C4-2B (cell line): ENCODE results near the gene ARHGEF18.

Source experiments
- ZFX ChIP-seq: fragments of 450-650 bp; IDR thresholded peaks from 2 replicates; pipeline ENCODE4 v1.6.1; 2017
- TF ChIP-seq, protein P1 (sequence below): fragments of 450-650 bp; conservative IDR thresholded peaks from 2 replicates; pipeline ENCODE4 v1.5.1; 2017; ENCODE audit warnings: mild to moderate bottlenecking

DNA sequence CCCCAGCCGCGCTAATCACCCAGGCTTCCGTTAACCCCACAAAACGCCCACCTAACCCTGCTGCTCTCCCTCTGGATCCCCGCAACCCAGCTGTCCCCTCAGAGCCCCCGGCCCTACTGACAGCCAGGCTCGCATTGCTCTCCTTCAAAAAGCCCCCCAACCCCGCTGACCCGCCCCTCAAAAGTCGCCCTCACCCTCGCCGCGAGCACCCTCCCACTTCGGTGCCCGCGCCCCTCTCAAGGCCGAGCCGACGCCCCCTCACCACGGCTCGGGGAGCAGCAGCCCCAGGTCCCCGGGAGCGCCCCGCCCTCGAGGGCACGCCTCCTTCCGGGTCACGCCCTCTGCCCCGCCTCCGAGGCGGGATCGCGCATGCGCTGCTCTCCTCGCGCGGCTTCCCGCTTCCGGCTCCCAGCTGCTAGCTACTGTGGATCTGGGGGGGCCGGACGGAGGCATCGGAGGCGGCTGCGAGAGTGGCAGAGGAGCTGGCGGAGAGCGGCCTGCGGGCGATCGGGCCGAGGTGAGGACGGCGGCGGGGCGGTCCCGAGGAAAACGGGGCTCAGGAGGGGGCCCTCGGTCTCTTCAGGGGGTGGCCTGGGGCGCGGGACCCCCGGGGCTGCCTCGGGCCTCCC is 46.1 kb downstream of the ARHGEF18 start:
- TF ChIP-seq, protein P1, sequence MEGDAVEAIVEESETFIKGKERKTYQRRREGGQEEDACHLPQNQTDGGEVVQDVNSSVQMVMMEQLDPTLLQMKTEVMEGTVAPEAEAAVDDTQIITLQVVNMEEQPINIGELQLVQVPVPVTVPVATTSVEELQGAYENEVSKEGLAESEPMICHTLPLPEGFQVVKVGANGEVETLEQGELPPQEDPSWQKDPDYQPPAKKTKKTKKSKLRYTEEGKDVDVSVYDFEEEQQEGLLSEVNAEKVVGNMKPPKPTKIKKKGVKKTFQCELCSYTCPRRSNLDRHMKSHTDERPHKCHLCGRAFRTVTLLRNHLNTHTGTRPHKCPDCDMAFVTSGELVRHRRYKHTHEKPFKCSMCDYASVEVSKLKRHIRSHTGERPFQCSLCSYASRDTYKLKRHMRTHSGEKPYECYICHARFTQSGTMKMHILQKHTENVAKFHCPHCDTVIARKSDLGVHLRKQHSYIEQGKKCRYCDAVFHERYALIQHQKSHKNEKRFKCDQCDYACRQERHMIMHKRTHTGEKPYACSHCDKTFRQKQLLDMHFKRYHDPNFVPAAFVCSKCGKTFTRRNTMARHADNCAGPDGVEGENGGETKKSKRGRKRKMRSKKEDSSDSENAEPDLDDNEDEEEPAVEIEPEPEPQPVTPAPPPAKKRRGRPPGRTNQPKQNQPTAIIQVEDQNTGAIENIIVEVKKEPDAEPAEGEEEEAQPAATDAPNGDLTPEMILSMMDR, result no peak
- no peak for TF ChIP-seq ZFX
